ENCODE data around the gene CLEC18A.
"Not testable (repeated sequence)": the region's sequence is repeated elsewhere in the genome, so short reads cannot be mapped to it uniquely, and the experiment has no call there.

The CLEC18A gene

DNA sequence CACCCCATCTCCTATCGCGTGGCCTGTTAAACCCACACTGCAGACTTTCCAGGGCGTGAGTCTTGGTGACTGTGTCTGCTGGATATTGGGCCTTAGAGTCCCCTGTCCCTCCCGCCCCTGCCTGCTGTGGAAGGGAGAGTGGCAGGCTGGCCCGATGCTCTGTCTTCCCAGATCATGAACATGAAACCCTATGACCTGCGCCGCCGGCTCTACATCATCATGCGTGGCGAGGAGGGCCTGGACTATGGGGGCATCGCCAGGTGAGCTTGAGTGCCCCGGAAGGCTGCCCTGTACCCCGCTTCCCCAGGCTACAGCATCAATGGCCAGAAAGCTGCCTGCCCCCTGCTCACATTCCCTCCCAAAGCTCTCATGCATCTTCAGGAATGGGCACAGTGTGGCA, 19.5 kb upstream of the CLEC18A start:
- no peak for DNase-seq

GRCh38 chr16:69932228-69932627, 18.9 kb upstream of the CLEC18A start:
- no peak for DNase-seq

DNA sequence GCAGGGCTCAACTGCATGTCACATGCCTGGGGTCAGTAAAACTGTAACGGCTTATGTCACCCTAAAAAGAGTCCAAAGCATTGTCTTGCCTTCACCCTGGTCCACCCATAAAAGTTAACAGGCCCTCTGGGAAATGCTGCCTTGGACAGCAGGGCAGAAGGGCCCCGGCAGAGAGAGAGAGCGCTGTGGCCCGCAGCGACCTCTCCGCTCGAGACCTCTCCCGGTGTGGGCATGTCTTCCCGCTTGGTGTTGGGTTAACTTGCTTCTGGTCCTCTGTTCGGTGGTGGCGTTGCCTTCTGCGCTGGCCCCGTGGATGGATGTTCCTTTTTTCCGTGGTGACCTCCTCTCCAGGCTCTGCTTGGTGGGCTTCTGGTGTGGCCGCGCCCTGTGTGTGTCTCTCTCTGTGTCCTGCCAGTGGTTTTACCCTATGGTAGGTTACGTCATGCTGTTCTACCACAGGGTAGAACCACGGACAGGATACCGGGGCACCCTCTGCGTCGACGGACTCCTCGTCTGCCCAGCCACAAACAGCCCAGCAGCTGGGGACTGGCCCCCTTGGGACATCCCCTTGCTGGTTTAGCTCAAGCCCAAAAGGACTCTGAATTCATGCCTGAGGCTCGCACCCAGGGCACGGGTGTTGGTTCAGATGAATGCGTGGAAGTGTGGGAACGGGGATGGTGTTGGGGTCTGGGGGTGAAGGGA, 18.3 kb upstream of the CLEC18A start:
- DNase-seq, result no peak

GRCh38 chr16:69934044-69934443, 17.1 kb upstream of the CLEC18A start:
- no peak for DNase-seq

DNA sequence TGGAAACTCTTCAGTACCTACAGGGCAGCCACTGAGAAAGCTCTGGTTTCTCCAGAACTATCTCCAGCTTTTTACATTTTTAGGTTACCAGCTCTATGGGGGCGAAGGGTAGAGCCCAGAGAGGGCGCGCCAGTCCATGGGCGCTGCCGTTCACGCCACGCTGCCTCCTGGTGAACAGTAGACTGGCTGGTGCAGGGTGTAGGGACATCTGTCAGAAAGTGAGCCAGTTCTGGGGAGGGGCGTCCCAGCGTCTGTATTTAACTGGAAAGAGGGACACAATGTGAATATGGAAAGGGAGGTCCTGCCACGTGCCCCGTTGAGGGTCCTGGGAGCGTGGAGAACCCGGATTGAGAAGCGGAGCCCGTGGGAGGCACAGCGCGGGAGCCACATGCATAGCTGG, 16.4 kb upstream of the CLEC18A start:
- DNase-seq, result no peak

DNA sequence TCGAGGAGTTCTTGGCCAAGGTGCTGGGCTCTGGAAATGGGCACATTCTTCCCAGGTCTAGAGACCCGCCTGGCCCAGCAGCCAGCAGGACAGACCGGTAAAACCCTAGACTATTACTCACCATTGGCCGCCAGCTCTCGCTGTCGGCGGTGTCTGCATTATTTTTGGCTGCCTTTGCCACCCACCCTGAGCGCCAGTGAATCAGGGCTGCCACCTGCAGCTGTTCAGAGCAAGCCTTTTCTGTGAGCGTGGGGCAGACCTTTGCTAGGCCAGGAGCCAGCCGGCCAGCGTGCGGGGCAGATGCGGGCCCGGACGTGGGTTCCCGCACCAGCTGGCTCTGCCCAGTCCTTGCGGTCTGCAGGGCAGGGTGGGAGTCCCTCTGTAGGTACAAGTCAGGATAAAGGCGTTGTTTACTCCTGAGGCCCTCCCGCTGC, 15.8 kb upstream of the CLEC18A start:
- no peak for DNase-seq

DNA sequence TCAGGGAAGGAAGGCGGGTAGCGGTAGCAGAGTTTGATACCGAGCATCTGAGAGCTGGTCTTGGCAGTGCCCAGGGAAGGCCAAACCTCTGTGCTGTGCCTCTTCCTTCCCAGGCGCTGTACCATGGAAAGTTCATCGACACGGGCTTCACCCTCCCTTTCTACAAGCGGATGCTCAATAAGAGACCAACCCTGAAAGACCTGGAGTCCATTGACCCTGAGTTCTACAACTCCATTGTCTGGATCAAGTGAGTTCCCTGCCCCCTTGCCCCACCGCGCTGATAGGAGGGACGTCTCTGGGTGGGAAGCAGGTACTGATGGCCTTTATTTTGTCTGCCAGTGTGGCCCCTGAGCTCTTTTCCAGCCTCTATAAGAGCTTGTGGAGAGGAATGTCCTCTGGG, 15.4 kb upstream of the CLEC18A start:
- no peak for DNase-seq

DNA sequence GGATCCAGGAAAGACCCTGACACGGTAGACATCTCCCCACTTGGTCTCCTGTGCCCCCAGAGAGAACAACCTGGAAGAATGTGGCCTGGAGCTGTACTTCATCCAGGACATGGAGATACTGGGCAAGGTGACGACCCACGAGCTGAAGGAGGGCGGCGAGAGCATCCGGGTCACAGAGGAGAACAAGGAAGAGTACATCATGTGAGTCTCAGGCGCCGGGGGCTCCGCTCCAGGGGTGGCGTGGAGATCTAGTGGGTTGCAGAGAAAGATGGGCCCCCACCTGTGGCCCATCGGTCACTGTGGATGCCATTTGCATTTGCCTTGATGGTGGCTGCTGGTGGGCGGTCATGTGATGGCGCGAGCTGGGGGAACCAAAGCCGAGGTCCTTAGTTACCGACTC, 14.9 kb upstream of the CLEC18A start:
- DNase-seq, result no peak

DNA sequence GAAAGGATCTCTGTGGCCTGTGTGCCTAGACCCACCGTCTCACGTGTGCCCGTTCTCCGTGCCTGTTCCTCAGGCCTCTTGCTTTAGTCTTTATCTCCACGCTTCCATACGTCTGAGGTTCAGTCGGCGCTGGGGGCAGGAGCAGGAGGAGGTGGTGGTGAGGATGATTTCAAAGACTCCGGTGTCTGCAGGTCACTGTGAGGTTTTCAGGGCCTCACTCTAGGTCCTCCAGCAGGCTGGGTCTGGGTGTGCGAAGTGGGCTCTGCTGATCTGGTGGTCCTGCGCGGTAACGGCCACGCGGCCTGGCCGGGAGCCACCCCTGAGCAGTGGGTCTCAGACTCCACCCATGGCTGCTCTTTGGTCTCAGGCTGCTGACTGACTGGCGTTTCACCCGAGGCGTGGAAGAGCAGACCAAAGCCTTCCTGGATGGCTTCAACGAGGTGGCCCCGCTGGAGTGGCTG, 14.4 kb upstream of the CLEC18A start:
- DNase-seq, result no peak

DNA sequence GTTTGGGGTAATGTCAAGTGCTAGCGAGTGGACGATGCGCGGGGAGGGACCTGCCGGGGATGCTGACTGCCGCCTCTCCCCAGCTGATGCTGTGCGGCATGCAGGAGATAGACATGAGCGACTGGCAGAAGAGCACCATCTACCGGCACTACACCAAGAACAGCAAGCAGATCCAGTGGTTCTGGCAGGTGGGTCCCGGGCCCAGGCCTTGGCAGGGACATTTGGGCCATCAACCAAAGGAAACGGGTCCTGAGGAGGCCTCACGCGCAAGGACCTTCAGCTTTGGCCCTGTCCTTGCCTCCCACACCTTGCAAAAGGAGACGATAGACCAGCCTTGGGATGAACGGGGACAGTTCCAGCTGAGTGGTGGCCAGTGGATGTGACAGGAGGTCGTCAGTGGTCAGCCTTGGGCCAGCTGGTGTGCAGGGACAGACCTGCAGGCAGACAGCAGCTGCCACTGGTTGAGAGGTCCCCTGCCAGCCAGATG, 13.6 kb upstream of the CLEC18A start:
- no peak for DNase-seq

DNA sequence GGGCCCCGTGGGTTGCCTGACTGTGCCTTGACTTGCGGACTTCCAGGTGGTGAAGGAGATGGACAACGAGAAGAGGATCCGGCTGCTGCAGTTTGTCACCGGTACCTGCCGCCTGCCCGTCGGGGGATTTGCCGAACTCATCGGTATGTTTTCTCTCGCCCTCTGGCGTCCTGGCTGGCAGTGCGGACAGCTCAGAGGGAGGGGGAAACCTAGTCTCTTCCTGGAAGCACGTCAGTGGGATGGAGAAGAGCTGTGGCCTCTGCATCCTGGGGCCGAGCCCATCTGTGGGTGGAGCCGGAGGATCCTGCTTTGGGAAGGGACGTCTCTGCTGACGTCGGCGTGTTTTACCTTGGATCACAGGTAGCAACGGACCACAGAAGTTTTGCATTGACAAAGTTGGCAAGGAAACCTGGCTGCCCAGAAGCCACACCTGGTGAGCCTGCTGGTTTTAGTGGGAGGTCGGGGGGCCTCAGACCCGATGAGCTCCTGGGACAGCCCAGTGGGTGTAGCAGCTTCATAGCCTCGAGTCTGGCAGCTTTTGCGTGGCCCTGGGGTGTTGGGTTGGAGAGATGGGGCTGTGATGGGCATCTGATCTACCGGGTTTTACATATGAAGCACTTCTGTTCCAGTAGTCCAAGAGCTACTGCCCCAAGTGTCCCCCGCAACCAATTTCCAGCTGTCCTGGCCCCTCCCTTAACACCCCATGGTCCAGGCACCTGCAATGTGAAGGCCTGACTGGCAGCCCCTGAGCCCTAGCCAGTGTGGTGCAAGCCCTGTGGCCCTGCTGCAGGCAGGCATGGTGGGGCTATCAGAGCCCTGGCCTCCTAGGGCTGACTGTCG, 11.9 kb upstream of the CLEC18A start:
- DNase-seq, result no peak

DNA sequence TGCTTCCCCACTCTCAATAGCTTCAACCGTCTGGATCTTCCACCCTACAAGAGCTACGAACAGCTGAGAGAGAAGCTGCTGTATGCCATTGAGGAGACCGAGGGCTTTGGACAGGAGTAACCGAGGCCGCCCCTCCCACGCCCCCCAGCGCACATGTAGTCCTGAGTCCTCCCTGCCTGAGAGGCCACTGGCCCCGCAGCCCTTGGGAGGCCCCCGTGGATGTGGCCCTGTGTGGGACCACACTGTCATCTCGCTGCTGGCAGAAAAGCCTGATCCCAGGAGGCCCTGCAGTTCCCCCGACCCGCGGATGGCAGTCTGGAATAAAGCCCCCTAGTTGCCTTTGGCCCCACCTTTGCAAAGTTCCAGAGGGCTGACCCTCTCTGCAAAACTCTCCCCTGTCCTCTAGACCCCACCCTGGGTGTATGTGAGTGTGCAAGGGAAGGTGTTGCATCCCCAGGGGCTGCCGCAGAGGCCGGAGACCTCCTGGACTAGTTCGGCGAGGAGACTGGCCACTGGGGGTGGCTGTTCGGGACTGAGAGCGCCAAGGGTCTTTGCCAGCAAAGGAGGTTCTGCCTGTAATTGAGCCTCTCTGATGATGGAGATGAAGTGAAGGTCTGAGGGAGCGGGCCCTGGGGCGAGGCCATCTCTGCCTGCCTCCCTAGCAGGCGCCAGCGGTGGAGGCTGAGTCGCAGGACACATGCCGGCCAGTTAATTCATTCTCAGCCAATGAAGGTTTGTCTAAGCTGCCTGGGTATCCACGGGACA, 11.1 kb upstream of the CLEC18A start:
- DNase-seq, result no peak

- DNase-seq, result no peak
These were observed 10.5 kb upstream of the CLEC18A start for GRCh38 chr16:69940676-69941075.

DNA sequence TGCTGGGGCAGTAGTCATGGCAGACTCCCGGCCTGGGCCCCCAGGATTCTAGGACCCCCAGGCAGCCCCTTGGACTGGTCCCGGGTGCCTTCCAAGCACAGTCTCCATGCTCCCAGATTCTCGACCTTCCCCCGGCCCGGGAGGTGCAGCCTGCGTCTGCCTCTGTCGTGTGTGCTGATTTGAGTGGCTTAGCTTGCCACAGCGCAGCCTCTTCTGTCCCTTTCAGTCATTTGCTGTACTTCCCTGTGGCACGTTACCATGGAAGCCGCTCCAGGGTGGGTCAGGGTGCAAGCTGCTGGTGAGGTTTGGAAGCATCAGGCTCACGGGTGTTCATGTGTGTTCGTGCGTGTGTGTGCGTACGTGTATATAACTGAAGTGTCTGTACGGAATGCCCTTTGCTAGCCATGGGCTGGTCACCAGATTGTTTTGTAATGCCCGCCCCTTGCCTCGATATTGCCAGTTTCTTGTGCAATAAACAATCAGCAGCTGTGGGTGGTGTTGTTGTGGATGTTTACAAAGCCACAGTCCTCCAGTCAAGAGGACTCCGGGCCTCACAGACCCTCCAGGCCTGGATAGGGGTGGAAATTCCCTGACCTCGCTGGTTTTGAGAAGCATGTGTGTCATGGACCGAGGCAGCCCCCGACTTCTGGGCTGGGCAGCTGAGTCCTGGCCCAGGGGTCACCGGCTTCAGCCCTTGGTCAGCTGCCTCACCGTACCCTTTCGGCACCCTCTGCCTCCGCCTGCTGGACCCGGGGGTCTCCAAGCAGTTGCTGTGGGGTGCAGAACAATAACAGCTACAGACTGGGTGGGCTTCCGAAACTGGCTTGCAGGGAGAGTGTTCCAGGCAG, 9.7 kb upstream of the CLEC18A start:
- no peak for DNase-seq

GRCh38 chr16:69942099-69942491, 9.0 kb upstream of the CLEC18A start:
- DNase-seq, result no peak

DNA sequence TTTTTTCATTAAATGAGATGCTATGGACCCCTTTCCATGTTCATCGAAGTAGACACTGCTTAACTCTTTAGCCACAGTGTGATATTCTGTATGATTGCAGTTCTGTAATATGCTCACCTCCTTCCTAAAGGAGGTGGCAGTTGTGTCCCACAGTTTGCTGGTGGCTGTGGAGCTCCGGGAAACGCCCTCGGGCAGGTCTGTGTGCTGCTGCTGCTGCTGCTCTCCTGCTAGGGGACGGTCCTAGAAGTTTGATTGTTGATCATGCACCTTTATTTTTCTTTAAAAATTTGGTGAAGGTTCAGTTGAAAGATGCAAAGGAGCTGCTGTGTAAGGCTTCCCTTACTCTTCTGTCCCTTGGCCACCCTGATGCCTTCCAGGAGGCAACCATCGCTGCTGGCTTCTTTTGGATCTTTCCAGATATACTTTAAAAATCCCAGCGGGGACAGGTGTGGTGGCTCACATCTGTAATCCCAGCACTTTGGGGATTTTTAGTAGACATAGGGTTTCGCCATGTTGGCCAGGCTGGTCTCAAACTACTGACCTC, 8.4 kb upstream of the CLEC18A start:
- DNase-seq, result no peak

DNA sequence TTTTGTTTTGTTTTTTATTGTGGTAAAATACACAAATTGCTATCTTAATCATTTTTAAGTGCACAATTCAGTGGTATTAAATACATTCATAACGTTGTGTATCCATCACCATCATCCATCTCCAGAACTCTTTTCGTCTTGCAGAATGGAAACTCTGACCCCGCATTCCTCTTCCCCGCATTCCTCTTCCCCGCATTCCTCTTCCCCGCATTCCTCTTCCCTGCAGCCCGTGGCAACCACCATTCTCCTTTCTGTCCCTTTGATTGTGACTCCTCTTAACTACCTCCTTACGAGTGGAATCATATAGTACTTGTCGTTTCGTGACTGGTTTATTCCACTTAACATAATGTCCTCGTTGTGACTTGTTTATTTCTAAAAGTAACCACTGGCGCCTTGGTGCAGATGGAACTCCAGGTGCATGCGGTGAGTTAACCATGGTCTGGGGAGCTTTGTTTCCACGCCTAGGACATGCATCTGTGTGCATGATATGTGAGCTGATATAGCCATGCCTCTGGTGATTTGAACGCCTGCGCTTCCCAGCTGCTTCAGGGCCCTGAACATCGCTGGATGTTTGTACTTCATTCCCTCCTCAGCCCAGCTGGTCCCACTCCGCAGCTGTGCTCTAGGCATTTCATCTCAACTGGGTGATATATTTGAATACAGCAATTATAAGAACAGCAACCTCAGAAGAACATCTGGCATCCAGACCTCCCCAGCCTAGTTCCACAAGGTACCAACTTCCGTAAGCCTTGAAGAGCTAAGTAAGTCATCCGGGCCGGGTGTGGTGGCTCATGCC, 7.7 kb upstream of the CLEC18A start:
- DNase-seq, result not testable (repeated sequence)

DNA sequence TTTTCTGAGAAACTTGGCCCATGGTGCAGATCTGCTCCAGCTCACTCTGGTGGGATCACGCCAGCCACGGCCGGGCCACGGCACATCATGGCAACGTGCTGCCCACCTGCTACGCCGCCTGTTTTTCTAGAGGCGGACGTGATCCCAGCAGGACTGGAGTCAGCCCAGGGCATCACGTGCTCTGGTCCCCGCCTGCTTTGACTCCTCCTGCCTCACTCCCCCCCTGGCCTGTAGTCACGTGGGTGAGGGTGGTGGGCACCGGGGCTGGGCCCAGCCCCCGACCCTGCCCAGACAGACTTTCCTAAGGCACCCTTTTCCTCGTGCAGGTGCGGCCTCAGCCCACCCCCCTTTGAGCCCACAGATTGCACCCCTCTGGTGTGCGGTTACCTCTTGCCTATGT, 723 bp upstream of the CLEC18A start:
- DNase-seq, result not testable (repeated sequence)

GRCh38 chr16:69951672-69952031, 518 bp downstream of the CLEC18A start:
- not testable (repeated sequence) for DNase-seq

- not testable (repeated sequence) for DNase-seq
These were observed 982 bp downstream of the CLEC18A start for GRCh38 chr16:69952116-69952515.
